Memory B cell (primary cell): Measurements from ENCODE around the gene ZNRF1.
"Not testable (repeated sequence)": the region's sequence is repeated elsewhere in the genome, so short reads cannot be mapped to it uniquely, and the experiment has no call there.

Experiments
- ATAC-seq: fragments of 150-1000 bp; cut with Tn5 transposase; 2 replicates; pipeline ENCODE4 v1.10.0; 2021; ENCODE audit warnings: low read depth, mild to moderate bottlenecking, moderate library complexity
- DNase-seq, 2 donors: peaks; one replicate each; pipeline ENCODE4 v3.0.0; 2022; ENCODE audit warnings: low spot score in 2 of 2
- H3K27ac Mint-ChIP-seq: one replicate; pipeline ENCODE4 v1.8.0; 2022; ENCODE audit warnings: mild to moderate bottlenecking, moderate library complexity, mixed read lengths
- H3K27me3 Mint-ChIP-seq: one replicate; pipeline ENCODE4 v1.8.0; 2022; ENCODE audit warnings: mixed read lengths
- H3K36me3 Mint-ChIP-seq: one replicate; pipeline ENCODE4 v1.8.0; 2022; ENCODE audit warnings: mild to moderate bottlenecking, mixed read lengths
- H3K4me1 Mint-ChIP-seq: one replicate; pipeline ENCODE4 v1.8.0; 2022; ENCODE audit warnings: mixed read lengths
- H3K4me3 Mint-ChIP-seq: one replicate; pipeline ENCODE4 v1.8.0; 2022; ENCODE audit warnings: mild to moderate bottlenecking, moderate library complexity, mixed read lengths
- H3K9me3 Mint-ChIP-seq: one replicate; pipeline ENCODE4 v1.8.0; 2022; ENCODE audit warnings: mixed read lengths

Gene ZNRF1

DNA sequence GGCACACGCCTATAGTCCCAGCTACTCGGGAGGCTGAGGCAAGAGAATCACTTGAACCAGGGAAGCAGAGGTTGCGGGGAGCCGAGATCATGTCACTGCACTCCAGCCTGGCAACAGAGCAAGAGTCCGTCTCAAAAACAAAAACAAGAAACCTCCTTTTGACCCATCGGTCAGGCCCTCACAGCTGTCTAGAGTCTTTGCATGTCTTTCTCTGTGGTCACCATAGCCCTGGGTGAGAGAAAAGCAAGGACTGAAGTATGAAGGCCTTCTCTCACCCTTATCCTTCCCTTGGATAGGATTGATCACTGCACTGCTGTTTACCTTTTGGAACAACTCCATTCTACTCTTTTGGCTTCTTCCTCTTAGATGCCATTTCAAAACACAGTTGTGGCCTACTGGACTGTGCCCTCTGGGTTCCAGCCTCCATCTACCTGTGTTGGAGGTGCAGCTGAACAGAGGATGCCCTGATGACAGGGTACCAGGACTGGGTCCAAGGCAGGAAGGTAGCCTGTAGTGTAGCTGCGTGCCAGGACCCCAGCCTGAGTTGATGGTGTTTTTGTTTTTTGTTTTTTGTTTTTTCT, 80.6 kb downstream of the ZNRF1 start:
- ATAC-seq, result no peak
- Mint-ChIP-seq H3K4me3 (no peak overlapping the region), H3K27ac (no peak overlapping the region), H3K27me3 (peaks cover 18% of the 10 kb centered on the region), H3K9me3 (peaks cover 2% of the 10 kb centered on the region), H3K4me1 (peaks cover 16% of the 10 kb centered on the region), H3K36me3 (no peaks in the 10 kb centered on the region)
- no peak for DNase-seq

DNA sequence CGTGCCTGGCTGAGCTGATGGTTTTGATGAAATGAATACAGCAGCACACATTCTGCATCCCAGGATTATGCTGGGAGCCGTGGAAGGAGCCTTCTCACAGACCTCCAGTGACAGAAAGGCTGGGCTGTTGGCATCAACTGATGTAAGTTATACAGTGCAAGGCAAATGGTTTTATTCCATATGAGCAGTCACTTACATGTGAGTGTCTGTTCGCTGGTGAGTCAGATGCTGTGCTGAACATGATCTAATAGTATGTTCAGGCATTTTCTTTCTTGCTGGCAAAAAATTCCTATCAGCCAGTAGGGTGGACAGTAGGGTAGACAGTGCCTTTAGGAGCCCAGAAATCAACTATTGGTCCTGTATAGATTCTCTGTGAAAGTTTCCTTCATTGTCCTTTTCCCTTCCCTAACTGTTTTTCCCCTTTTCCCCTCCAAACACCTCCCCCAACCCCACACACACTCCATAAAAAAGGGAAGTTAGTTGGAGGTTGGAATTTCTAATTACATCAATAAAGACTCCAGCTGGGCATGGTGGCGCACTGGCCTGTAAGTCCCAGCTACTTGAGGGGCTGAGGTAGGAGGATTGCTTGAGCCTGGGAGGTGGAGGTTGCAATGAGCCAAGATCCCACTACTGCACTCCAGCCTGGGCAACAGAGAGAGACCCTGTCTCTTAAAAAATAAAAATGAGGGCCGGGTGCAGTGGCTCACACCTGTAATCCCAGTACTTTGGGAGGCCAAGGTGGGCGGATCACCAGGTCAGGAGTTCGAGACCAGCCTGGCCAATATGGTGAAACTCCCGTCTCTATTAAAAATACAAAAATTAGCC, 81.6 kb downstream of the ZNRF1 start:
- no peak overlapping the region for H3K27ac Mint-ChIP-seq
- H3K4me1 Mint-ChIP-seq, result peaks cover 11% of the 10 kb centered on the region
- H3K4me3 Mint-ChIP-seq, result no peak overlapping the region
- H3K36me3 Mint-ChIP-seq, result no peaks in the 10 kb centered on the region
- no peak for DNase-seq
- H3K9me3 Mint-ChIP-seq, result peaks cover 2% of the 10 kb centered on the region
- no peak for ATAC-seq
- peaks cover 18% of the 10 kb centered on the region for H3K27me3 Mint-ChIP-seq

- Mint-ChIP-seq H3K27me3 (peaks cover 19% of the 10 kb centered on the region), H3K27ac (no peak overlapping the region), H3K9me3 (peaks cover 3% of the 10 kb centered on the region), H3K4me1 (peaks cover 4% of the 10 kb centered on the region), H3K4me3 (no peak overlapping the region), H3K36me3 (peaks cover 2% of the 10 kb centered on the region)
- peak in 1 of 2 donors; percentile 13 for DNase-seq
- ATAC-seq, result peak; percentile 84
Observed at GRCh38 chr16:75081179-75081859, 82.5 kb downstream of the ZNRF1 start.

GRCh38 chr16:75083813-75084212, 85.0 kb downstream of the ZNRF1 start:
- H3K27ac Mint-ChIP-seq, result no peak overlapping the region
- ATAC-seq (no peak), DNase-seq (no peak)
- H3K4me3 Mint-ChIP-seq, result no peak overlapping the region
- peaks cover 2% of the 10 kb centered on the region for H3K36me3 Mint-ChIP-seq
- H3K27me3 Mint-ChIP-seq, result peaks cover 14% of the 10 kb centered on the region
- H3K4me1 Mint-ChIP-seq, result peaks cover 4% of the 10 kb centered on the region
- peaks cover 3% of the 10 kb centered on the region for H3K9me3 Mint-ChIP-seq

GRCh38 chr16:75085556-75085955, 86.7 kb downstream of the ZNRF1 start:
- ATAC-seq (no peak), DNase-seq (no peak)
- peaks cover 9% of the 10 kb centered on the region for H3K27me3 Mint-ChIP-seq
- H3K4me3 Mint-ChIP-seq, result no peak overlapping the region
- peaks cover 3% of the 10 kb centered on the region for H3K9me3 Mint-ChIP-seq
- H3K36me3 Mint-ChIP-seq, result peaks cover 2% of the 10 kb centered on the region
- no peak overlapping the region for H3K27ac Mint-ChIP-seq
- peaks cover 4% of the 10 kb centered on the region for H3K4me1 Mint-ChIP-seq

GRCh38 chr16:75086281-75086680, 87.5 kb downstream of the ZNRF1 start:
- Mint-ChIP-seq H3K36me3 (peaks cover 2% of the 10 kb centered on the region), H3K4me1 (peaks cover 3% of the 10 kb centered on the region), H3K9me3 (peaks cover 3% of the 10 kb centered on the region), H3K4me3 (no peak overlapping the region), H3K27ac (no peak overlapping the region), H3K27me3 (peaks cover 8% of the 10 kb centered on the region)
- no peak for ATAC-seq
- no peak for DNase-seq

DNA sequence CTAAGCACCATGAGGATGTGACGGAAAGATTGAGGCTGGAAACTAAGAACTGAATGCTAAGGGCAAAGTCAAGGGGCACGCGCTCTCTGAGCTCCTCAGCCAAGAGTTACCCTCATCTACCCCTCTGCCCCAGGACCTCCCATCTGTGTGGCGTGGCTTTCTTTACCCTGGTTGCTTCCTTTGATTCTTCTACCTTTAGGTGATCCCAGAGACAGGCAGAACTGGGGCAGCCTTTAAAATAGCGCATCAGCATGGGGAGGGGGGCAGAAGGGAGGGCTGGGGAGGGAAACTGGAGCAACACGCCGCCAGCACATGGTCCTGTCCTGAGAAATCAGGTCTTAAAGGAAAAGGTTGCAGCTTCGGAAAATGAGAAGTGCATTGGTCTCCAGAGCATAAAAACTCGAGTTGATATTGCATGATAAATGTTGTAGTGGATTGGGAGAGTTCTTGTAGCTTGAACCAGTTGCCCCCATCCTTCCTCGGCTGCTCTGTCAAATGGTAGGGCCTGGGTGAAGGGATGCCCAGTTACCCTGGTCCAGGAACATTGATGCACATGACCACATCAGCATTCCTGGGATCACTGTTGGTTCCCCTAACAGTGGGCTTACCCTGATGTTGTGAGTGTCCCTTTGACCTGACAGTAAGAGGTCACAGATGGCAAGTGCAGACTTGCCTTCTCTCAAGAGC, 88.0 kb downstream of the ZNRF1 start:
- peaks cover 2% of the 10 kb centered on the region for H3K9me3 Mint-ChIP-seq
- no peak overlapping the region for H3K4me3 Mint-ChIP-seq
- H3K4me1 Mint-ChIP-seq, result no peaks in the 10 kb centered on the region
- H3K27ac Mint-ChIP-seq, result no peak overlapping the region
- DNase-seq (no peak), ATAC-seq (no peak)
- H3K27me3 Mint-ChIP-seq, result peaks cover 6% of the 10 kb centered on the region
- peaks cover 2% of the 10 kb centered on the region for H3K36me3 Mint-ChIP-seq

GRCh38 chr16:75087375-75087979, 88.7 kb downstream of the ZNRF1 start:
- no peak overlapping the region for H3K27ac Mint-ChIP-seq
- ATAC-seq, result no peak
- H3K27me3 Mint-ChIP-seq, result peaks cover 3% of the 10 kb centered on the region
- peaks cover 2% of the 10 kb centered on the region for H3K36me3 Mint-ChIP-seq
- H3K4me3 Mint-ChIP-seq, result no peak overlapping the region
- H3K9me3 Mint-ChIP-seq, result peaks cover 2% of the 10 kb centered on the region
- DNase-seq, result no peak
- no peaks in the 10 kb centered on the region for H3K4me1 Mint-ChIP-seq

GRCh38 chr16:75088216-75088615, 89.4 kb downstream of the ZNRF1 start:
- Mint-ChIP-seq H3K4me1 (no peaks in the 10 kb centered on the region), H3K9me3 (peaks cover 2% of the 10 kb centered on the region), H3K36me3 (peaks cover 2% of the 10 kb centered on the region), H3K4me3 (no peak overlapping the region), H3K27ac (no peak overlapping the region), H3K27me3 (peaks cover 3% of the 10 kb centered on the region)
- DNase-seq (no peak), ATAC-seq (no peak)

GRCh38 chr16:75088934-75089333, 90.1 kb downstream of the ZNRF1 start:
- ATAC-seq (no peak), DNase-seq (no peak)
- no peak overlapping the region for H3K4me3 Mint-ChIP-seq
- H3K27me3 Mint-ChIP-seq, result peaks cover 1% of the 10 kb centered on the region
- no peaks in the 10 kb centered on the region for H3K4me1 Mint-ChIP-seq
- H3K9me3 Mint-ChIP-seq, result peaks cover 2% of the 10 kb centered on the region
- no peak overlapping the region for H3K27ac Mint-ChIP-seq
- H3K36me3 Mint-ChIP-seq, result peaks cover 2% of the 10 kb centered on the region

DNA sequence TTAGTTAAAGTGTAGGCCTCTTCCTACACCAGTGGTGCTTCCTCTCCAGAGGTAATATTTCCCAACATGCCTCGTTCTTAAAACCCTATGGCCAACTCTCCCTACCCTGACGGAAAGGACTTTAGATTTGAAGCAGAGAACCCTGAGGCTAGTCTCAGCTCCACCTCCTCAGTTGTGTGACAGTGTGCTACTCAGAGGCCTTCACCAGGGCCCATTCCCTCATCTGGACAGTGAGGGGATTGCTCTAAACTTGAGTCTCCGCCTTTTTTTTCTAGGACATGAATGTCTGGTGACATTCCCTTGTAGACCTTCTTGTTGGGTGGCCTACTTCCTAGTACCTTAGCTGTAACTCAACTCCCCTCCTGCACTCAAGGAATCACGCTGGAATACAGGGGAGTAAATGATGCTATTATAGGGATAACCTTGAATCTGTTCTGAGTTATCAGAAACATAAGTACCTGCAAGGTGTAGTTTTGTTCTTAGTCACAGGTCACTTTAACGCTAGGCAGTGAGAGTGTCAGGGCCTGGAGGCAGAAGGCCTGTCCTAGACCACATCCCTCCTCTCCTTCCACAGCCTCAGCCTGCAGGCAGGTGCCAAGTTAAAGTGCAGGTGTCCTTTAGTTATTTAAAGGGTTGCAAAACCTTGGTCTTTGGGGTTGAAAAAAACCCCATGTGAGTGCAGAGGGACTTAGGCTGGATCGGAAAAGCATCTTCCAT, 90.8 kb downstream of the ZNRF1 start:
- Mint-ChIP-seq H3K27ac (no peak overlapping the region), H3K36me3 (peaks cover 2% of the 10 kb centered on the region), H3K4me1 (no peaks in the 10 kb centered on the region), H3K9me3 (peaks cover 2% of the 10 kb centered on the region), H3K4me3 (no peak overlapping the region), H3K27me3 (peaks cover 1% of the 10 kb centered on the region)
- DNase-seq (no peak), ATAC-seq (no peak)

DNA sequence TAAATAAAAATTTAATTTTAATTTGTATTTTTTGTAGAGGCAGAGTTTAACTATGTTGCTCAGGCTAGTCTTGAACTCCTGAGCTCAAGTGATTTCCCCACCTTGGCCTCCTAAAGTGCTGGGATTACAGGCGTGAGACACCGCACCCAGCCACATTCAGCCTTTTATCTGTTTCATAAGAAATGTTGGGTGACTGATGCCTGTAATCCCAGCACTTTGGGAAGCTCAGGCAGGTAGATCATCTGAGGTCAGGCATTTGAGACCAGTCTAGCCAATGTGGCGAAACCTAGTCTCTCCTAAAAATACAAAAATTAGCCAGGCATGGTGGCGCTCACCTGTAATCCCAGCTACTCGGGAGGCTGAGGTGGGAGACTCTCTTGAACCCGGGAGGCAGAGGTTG, 92.1 kb downstream of the ZNRF1 start:
- H3K4me1 Mint-ChIP-seq, H3K27ac Mint-ChIP-seq, H3K4me3 Mint-ChIP-seq, DNase-seq, H3K9me3 Mint-ChIP-seq, ATAC-seq, H3K36me3 Mint-ChIP-seq, H3K27me3 Mint-ChIP-seq: not testable (repeated sequence)

DNA sequence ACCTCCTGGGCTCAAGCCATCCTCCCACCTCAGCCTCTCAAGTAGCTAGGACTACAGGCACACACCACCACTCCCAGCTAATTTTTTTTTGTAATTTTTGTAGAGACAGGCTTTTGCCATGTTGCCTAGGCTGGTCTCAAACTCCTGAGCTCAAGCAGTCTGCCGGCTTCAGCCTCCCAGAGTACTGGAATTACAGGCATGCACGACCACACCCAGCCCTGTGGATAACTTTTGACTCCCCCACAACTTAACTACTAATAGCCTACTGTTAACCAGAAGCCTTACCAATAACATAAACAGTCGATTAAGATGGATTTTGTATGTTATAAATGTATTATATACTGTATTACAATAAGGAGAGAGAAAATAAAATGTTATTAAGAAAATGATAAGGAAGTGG, 92.8 kb downstream of the ZNRF1 start:
- not testable (repeated sequence) for H3K9me3 Mint-ChIP-seq, H3K27ac Mint-ChIP-seq, H3K27me3 Mint-ChIP-seq, ATAC-seq, DNase-seq, H3K4me1 Mint-ChIP-seq, H3K36me3 Mint-ChIP-seq, H3K4me3 Mint-ChIP-seq
